GM19467 (cell line): ENCODE data around the gene MKS1.

Experiments
- ATAC-seq: cut with Tn5 transposase; IDR thresholded peaks from one replicate; pipeline ENCODE4 v1.9.1; 2021; ENCODE audit warnings: mild to moderate bottlenecking, moderate library complexity; ENCODE audit not compliant: unreplicated experiment

MKS1 gene

DNA sequence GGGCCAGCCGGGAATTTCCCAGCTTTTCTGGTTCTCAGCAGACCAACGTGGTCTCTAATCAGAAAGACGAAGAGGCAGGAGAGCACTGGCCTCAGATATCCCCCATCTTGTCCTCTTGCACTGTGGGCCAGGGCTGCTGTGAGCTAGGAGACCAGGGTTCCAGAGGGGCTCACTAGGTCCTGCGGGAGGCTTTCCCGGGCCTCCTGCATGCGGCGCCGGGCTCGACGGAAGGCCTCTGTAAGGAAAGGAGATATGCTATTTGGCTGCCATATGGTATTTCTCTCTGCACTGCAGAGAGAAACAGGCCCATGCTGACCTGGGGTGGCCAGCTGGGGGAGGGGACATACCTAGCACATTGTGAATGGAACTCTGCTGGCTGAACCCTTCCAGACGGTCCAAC, 13.1 kb downstream of the MKS1 start:
- ATAC-seq: no peak

DNA sequence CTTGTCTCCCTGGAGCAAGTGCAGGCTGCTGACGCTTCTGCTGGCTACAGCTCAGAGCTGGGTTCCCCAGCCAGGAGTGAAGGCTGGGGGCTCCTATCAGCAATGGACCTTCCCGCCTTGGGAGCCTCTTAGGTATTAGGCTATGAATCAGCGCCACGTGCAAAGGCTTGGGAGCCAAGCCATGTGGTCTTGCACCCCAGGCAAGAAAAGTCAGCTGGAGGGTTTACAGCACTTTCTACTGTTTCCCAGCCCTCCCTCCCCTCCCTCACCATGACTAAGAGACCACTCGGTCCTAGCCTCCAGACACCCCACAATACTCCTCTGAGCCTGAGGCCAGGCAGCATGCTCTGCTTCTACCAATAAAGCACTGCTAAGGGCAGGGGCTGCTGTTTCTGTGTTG, 14.3 kb downstream of the MKS1 start:
- no peak for ATAC-seq

DNA sequence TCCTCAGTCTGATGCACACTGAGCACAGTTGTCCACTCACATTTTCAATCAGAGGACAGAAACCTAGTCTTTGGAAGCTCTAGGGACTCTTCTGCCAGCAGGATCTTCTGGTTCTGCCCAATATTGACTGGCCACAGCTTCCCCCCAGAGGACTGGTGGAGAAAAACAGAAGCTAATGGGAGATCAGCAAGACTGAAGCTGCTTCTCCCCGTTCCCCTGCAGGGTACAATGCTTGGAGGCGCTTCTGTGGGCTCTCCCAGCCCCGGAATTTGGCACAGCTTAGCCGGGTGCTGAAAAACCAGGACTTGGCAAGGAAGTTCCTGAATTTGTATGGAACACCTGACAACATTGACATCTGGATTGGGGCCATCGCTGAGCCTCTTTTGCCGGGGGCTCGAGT, 16.2 kb downstream of the MKS1 start:
- no peak for ATAC-seq

DNA sequence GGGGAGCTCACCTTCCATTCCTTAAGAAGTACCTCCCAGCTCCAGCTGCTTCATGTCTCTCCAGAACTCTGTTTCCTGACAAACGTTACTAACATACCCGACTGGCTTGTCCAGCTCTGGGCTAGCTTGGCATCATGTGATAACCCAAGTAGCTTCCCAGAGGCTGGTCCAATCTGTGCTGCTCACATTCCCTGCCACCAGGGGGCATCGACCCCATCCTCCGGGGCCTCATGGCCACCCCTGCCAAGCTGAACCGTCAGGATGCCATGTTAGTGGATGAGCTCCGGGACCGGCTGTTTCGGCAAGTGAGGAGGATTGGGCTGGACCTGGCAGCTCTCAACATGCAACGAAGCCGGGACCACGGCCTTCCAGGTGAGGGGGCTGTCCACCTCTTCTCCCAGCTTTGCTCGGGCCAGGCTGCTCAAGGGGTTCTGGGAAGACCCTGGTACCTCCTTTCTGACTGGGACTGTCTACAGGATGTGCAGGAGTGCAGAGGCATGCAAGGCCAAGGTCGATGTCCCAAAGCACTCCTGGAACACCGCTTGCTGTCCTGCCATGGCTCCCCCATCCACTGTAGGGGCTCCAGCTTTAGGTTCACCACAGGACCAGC, 18.9 kb downstream of the MKS1 start:
- no peak for ATAC-seq

DNA sequence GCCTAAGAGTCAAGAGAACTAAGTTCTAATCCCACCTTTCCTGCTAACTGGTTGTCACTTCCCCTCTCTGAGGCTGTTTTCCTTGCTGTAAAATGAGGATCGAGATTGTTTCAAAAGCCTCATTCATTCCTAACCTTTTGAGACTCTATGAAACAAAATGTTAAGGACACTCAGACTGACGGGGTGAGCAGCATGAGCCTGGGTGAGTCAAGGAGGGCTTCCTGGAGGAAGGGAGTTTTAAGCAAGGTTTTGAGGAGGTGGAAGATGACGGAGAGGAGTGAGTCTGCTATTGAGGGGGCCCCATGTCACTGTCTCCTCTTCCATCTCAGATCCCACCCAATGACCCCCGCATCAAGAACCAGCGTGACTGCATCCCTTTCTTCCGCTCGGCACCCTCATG, 22.4 kb downstream of the MKS1 start:
- no peak for ATAC-seq

DNA sequence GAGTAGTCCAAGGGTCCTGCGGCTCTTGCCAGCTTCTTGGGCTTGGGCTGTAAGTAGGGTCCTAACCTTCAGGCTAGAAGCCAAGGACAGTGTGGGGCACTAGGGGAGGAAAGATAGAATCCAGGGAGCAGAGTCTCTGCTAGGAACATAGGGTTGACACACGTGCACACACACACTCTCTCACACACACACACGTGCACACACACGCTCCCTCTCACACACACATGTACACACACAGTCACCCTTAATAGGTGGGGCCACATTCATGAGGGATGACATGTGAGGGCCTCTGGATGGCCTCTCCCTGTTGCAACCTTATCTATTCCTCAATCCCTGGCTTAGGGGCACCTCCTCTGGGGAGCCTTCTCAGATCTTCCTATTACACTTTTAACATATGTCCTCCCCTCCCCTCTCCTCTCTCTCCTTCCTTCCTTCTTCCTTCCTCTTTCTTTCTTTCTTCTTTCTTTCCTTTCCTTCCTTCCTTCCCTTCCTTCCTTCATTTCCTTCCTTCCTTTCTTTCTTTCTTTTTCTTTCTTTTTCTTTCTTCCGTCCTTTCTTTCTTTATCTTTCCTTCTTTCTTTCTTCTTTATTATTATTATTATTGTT, 23.4 kb downstream of the MKS1 start:
- no peak for ATAC-seq

DNA sequence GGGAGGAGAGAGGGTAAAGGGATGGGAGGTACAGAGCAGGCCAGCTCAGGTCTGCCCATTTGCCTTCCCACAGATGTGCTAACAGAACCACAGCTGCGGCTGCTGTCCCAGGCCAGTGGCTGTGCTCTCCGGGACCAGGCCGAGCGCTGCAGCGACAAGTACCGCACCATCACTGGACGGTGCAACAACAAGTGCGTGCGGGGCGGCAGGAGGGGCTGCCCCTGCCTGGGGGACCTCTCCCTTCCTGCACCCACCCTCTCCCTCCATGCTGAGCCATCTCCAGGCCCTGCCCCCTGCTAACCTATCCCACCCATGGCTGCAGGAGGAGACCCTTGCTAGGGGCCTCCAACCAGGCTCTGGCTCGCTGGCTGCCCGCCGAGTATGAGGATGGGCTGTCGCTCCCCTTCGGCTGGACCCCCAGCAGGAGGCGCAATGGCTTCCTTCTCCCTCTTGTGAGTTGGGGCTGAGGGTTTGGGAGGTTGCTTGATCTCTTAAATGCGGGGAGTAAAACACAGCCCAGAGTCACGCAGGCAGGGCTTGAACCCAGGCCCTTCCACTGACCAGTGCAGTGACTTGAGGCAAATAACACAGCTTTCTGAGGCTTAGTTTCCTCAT, 25.3 kb downstream of the MKS1 start:
- ATAC-seq: no peak

DNA sequence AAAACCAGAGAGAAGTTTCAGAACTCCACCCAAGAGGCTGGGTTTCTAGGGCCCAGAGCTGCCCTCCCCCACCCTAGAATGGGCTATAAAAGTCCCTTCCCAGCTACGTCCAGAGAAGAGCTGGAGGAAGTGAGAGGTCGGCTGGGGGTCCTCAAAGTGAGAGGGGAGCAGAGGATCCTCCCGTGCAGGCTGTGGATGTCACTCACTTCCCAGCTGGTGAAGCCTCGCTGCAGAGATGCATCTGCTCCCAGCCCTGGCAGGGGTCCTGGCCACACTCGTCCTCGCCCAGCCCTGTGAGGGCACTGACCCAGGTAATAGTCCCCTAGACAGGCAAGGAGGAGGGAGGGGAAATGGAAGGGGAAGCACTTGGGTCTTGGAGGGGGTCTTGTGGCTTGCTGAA, 26.4 kb downstream of the MKS1 start, which contains the start of gene EPX:
EPX (plus strand) TSS at position 115 of the 400 bp plus-strand sequence; CDS start at position 236, 121 bp downstream.
- ATAC-seq: no peak

DNA sequence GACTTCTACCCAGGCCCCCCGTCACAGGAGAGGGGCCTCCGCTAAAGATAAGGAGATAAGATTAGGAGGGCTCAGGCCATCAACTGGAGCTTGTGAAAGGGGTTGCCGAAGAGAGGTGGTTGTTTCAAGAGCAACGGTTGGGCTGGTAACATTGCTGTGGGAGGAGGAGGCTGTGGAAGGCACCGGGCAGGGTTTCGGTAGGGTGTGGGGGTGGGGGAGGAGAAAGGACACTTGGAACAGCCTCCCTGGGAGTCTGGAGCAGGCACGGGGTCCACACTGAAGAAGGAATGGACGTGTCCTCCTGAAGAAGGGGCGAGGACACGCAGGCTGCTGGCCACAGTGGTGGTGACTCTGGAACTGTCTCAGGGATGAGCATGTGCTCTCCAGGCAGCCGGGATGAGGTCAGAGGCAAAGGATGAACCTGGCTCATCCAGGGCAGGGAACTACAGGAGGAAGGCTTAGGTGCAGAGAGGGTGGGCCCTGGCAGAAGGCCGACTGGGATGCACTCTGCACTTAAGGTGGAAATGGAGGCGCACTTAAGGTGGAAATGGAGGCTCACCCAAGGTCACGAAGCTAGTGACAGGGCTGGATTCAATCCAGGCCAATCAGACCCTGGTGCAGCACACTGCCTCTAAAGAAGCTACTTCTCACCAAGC, 27.7 kb downstream of the MKS1 start:
- no peak for ATAC-seq

DNA sequence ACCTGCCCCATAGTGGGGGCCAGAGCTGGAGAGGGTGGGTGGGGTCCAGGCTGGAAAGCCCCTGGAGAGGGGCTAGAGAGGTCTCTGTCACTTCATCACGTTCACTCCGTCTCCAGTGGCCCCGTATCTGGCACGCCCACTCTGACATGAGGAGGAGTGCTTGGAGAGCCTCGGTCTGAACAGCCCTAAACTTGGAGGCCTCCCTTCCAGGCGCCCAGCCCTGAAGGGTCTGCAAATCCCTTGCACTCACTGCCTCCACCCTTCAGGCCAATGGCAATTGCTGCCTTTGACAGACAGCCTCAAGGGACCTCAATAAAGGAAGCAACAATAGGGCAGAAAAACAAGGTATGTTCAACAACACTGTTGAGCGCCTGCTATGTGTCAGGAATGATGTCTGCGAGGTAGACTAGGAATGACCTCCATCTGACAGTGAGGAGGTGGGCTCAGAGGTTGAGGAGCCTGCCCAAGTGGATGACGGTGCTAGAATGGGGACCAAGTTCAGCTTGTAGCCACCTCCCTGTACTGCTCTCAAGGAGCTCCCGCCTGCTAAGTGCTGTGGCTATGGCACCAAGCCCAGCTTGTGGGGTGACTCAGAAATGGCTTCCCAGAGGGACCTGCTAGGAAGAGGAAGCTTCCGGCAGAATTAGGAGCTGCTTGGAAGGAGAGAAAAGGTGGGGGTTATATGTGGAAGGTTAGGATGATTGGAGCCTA, 29.5 kb downstream of the MKS1 start:
- no peak for ATAC-seq

DNA sequence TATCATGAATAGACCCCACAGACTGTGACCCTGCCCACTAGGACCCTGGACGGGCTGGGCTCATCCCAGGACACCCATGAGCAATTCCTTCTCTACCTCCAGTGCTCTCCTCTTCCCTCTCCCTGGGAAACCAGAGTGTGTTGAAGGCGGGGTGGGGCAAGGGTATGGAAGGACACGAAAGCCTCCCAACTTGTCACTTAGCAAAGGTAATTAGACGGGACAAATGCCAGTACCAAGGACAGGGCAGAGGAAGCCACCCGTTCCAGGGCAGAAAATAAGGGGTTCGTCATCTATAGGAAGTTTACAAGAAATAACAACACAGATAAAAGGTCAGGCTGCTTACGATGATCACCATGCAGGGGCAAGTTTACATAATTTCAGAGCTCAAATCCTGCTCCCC, 31.4 kb downstream of the MKS1 start:
- no peak for ATAC-seq

DNA sequence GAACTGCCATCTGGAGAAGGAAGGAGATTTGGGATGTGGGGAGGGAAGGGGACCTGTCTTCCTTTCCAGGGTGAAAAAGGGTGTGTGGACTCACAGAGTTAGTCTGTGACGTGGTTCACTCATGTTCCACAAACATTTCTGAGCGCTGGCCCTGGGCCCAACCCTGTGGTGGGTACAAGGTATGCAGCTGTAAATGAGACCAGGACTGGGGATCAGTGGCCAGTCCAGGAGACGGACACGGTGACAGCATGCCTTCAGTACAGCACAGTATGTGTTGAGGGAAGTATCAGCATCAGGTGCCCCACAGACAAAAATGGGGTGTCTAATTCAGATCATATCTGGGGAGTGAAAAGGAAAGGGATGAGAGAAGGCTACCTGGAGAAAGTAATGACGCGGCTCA, 32.0 kb downstream of the MKS1 start:
- ATAC-seq: no peak

DNA sequence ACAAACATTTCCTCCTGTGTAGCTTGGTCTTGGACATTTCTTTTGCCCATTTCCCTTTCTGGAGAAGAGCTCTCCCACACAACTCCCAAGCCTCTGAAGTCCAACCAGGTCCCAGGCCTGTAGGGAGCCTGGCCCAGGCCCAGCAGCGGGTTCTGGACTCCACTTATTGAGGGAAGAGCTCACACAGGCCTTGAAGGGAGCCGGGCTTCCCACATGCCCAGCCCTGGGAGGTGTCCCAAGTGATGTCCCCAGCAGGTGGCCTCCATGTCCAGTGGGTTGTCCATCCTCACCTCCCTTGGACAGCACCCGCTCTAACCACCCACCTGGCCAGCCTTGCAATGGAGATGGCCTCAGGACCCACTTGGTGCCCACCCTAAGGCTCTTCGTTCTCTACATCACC, 32.5 kb downstream of the MKS1 start:
- no peak for ATAC-seq

DNA sequence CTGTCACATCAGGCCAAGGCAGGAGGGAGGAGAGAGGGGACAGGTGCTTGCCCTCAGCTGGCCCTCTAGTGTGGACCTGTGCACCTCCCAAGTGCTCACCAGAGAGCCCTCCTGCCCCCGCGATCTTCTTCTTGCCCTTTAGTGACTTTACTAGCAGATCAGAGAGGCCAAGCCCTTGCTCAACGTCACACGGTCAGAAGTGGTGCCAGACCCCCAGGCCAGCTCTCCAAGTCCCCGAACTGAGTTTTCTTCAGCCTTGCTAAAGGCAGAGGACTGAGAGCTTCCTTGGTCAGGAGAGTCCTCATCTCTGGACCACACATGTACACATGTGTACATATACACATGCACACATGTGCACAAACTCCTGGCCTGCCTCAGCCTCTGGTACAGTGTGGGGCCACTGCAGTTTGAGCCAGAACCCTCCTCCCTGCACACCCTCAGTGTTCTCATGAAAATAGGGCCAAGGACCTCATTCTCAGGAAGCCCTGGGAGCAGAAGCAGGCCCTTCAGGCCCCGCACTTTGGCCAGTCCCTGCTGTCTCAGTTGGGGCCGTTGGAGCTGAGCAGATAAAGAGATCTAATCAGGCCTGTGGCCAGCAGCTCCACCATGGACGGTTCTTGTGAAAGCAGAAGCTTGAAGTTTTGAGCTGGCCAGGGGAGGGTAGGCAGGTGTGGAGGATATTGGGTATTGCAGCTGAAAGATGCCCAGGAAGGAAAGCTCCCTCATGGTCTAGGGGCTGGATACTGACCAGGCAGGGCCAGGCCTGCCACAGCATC, 33.9 kb downstream of the MKS1 start:
- no peak for ATAC-seq

DNA sequence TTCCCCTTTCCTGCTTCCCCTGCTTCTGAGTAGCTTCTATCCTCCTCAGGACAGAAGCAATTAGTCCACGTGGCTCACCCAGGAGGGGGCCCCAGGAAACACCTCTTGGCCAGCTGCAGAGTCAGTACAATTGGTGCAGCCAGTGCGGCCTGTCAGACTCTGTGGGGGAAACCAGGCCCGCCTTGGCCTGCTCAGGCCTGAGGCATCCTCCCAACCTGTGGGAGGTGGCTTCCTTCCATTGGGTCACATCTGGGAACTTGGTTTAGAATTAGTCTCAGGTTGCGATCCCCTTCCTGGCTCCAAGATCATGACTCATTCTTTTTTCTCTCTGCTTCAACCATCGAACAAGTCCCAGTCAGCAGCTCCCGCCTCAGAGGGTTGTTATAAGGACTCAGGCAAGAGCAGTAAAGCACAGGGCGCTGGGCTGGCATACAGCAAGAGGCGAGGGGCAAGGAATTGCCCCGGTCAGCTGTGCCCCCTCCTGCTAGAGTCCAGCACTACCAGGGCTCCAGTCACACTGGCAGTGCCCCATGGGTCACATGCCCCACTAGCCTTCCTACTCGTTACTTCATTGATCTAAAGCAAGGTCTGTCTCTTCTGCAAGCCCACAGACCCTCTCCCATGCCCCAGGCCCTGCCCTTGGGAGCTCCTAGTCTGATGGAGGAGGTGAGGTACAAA, 34.6 kb downstream of the MKS1 start:
- no peak for ATAC-seq

DNA sequence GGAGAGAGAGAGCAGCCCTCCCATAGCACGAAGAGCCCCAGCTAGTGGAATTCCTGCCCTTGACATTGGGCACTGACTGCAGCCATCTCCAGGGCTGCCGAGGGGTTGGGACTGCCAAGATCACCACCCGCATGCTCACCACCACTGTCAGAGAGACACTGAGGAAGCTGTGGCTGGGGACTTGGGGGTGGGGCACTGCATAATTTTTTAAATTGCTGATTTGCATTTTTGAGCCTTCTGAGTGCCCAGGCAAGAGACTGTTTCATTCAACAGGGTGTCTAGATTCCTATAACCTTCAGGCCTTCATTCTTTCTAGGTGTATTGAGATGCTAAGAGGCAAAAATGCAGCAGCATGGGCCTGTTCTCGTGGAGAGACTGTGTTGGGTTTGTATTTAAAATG, 35.5 kb downstream of the MKS1 start:
- ATAC-seq: no peak

DNA sequence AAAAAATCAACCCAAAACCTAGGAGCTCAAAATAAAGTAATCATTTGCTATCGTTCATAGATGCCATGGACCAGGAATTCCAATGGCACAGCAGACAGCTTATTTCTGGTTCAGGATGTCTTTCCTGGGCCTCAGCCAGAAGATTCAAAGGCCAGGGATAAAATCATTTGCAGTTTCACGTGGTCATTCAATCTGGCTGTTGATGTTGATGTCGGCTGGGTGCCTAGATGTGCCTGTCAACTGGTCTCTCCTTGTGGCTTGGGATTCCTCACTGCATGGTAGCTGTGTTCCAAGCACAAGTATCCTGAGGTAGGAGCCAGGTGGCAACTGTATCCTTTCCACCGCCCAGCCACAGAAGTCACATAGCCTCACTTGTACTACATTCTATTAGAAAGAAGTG, 37.3 kb downstream of the MKS1 start:
- no peak for ATAC-seq

DNA sequence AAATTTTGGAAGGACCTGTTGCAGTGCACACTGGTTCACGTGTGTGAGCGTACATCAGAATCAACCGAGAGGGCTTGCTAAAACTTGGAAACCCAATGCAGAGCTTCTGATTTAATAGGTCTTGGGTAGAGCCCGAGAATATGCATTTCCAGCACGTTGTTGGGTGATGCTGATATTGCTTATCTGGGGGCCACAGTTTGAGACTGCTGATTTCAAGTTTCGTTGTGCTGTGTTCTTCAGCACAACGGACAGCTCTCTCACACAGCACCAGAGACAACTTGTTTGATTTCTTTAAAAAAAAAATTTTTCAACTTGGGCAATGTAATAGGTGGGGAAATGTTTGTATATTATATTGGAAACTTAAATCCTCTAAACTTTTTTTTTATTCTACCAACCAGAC, 42.9 kb downstream of the MKS1 start:
- no peak for ATAC-seq

DNA sequence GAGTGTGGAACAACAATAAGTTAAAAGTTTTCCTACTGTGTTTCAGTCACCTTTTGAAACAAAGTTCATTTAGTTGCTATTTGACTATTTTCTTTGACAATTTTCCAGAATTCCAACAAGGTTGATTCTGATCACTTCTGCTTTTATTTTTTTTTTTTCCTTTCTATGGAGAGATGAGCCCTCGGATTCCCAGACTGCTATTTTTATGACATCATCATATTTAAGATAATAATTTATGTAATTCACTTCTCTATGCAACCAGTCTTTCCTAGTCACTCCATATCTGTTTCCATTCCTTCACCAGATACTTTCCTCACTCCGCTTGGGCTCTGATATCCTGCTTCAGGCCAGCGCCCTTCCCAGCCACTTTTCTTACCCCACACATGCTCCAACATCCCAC, 44.2 kb downstream of the MKS1 start:
- ATAC-seq: no peak

DNA sequence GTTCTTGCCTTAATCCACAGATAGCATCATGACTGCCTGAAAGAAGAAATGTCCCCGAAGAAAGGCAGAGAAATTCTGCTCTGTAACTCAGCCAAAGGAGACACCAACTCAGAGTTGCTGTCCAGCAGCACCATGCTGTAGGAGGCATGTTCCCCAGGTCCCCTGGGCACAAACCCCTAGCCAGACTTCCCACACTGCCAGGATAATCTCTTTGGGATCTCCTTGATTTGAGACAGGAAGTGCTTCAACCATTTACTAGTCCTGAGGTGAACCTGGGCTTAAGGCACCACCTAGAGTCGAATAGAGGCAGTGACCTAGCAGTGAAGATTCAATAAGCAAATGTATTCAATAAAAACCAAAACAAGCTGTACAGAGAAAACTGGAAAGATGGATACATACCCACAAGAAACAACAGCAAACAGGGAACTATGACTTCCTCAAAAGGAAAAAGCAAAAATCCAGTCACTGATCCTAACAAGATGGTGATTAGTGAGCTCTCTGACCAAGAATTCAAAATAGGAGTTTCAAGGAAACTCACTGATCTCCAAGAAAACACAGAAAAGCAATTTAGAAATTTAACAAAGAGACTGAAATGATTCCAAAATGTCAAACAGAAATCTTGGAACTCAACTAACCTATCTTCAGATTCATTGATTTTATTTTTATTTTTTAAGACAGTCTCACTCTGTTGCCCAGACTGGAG, 46.5 kb downstream of the MKS1 start:
- ATAC-seq: no peak
